DMS79 (cell line): ENCODE results near the gene RABL6.
"Not testable (repeated sequence)": the region's sequence is repeated elsewhere in the genome, so short reads cannot be mapped to it uniquely, and the experiment has no call there.

Experiments
- DNase-seq: peaks from one replicate; lab custom pipeline; 2025; lab: John Stamatoyannopoulos, UW

RABL6 gene

DNA sequence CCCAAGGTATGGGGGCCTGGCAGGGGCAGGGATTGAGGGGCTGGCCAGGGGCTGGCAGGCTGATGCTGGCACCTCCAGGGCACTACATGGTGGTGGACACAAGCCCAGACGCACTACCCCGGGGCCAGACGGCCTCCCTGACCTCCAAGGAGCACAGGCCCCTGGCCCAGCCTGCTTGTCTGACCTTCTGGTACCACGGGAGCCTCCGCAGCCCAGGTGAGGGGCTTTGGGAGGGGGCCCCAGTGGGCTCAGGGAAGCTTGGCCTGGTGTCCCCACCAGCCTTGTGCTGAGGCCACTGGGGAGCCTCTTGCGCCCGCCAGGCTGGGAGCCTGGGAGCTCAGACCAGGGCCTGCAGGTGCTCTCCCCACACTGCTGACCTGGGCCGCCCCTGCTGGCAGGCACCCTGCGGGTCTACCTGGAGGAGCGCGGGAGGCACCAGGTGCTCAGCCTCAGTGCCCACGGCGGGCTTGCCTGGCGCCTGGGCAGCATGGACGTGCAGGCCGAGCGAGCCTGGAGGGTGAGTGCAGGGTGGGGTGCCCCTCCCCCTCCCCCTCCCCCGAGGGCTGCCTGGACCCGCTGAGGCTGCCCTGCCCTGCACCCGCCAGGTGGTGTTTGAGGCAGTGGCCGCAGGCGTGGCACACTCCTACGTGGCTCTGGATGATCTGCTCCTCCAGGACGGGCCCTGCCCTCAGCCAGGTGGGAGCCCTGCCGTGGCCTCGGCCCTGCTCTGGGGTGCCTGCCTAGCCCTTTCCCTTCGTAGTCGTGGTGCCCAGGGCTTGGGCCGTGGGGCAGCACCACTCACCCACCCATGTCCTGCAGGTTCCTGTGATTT lies 50.0 kb downstream of the RABL6 start:
- no peak for DNase-seq

DNA sequence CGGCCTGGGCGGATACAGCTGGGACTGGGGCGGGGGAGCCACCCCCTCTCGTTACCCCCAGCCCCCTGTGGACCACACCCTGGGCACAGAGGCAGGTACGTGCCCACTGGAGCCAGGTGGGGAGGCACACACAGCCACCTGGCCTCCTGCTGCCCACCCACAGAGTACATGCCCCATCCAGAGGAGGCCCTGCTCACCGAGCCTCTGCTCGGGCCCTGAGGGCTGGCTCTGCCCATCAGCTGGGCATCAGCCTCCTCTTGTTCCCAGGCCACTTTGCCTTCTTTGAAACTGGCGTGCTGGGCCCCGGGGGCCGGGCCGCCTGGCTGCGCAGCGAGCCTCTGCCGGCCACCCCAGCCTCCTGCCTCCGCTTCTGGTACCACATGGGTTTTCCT lies 50.7 kb downstream of the RABL6 start:
- no peak for DNase-seq

DNA sequence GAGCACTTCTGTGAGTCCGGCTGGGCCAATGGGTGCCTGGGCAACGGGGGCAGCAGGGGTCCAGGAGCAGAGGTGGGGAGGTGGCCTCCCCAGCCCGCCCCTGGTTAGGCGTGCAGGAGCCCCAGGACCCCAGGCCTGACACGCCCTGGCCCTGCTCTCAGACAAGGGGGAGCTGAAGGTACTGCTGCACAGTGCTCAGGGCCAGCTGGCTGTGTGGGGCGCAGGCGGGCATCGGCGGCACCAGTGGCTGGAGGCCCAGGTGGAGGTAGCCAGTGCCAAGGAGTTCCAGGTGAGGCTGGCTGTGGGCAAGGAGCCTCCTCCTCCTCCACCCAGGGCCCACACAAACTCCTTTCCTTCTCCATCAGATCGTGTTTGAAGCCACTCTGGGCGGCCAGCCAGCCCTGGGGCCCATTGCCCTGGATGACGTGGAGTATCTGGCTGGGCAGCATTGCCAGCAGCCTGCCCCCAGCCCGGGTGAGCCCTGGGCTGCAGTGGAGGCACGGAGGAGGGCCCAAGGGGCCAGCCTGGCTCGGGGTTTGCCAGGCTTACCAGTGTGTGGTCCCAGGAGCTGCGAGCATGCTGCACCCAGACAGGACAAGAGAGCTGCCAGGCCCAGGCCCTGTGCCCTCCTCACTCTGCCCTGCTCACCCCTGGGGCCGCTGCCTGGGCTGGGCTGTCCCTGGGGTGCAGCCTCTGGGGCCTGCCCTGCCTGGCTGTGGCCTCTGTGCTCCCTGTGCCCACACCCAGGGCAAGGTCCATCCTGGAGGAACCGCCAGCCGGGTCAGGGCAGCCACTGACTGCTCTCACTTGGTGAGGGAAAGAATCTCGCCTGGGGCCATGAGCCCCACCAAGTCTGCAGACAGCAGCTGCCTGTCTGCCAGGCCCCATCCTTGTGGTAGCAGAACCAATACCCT lies 51.4 kb downstream of the RABL6 start:
- no peak for DNase-seq

DNA sequence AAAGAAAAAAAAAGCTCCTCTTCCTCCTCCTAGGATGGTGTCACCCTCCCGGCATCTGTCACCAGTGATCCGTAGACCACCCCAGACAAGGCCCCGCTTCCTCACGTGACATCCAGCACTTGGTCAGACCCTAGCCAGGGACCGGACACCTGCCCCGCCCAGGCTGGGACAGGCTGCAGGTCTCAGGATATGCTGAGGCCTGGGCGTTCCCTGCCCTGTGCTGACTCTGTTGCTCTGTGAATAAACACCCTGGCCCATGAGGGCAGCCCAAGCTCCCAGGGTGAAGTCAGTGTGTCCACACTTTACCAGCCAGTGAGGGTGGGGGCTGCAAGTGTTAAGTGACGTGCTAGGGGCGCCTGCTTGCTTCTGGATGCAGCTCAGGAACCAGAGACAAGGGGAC lies 52.8 kb downstream of the RABL6 start:
- no peak for DNase-seq

DNA sequence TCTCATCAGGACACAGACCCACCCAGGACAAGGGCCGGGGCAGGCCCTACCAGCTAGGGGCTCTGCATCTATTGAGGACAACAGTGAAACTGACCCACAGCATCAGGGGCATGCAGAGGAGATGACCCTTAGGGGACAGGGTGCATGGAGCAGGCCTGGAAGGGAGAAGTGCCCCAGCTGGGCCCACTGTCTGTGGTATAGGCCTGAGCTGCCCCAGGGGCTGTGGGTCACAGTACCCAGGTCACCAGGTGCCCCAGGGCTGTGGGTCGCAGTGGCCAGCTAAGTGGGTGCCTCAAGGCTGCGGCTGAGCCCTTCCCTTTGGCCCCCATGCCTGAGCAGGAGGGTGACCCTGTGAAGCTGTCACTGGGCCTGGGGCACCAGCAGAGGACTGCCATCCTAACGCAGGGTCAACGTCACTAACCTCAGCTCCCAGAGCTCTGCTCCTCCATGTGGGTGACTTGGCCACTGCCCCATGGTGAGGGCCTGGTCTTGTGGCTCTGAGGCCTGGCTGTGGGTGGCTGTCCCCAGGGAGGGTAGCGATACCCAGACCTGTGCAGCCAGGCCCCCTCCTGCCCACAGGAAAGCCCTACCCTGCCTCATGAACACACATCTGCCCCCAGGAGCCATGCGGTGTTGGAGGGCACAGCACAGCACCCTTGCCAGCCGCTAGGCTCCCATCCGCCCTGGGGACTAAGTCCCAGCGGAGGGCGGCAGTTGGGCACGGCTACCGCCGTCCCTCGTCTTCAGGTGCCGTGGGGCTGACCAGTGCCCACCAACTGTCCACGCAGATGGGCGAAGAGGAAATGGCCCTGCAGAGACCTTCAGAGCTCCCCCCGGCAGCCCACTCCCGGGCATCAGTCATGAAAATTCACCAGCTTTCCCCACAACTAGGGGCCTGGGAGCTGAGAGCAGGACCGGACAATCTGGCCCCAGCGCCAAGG lies 53.5 kb downstream of the RABL6 start:
- no peak for DNase-seq

DNA sequence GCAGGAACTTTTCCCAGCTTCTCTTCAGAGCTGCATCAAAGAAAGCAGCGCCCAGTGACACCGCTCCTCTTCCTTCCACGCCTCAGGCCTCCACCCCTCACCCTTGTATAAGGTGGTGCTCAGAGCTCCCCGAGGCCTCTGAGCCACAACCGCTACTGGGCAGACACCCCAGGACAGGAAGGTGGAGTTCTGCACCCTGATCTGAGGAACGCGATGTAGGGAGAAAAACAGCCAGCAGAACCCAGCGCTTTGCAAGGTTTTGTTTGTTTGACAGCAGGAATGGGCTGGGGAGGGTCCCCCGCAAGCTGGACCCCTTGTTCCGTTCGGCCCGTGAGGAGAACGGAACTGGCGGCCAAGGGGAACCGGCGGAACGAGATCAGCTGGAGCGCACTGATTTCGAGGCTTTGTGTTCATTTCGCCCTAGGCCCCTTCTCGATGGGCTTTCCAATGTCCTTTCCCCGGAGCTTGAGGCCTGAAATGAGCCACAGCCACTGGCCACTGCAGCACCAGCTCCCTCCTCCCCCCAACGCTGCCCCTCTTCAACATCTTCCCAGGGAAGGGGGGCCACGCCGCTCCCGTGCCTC lies 54.2 kb downstream of the RABL6 start:
- no peak for DNase-seq

DNA sequence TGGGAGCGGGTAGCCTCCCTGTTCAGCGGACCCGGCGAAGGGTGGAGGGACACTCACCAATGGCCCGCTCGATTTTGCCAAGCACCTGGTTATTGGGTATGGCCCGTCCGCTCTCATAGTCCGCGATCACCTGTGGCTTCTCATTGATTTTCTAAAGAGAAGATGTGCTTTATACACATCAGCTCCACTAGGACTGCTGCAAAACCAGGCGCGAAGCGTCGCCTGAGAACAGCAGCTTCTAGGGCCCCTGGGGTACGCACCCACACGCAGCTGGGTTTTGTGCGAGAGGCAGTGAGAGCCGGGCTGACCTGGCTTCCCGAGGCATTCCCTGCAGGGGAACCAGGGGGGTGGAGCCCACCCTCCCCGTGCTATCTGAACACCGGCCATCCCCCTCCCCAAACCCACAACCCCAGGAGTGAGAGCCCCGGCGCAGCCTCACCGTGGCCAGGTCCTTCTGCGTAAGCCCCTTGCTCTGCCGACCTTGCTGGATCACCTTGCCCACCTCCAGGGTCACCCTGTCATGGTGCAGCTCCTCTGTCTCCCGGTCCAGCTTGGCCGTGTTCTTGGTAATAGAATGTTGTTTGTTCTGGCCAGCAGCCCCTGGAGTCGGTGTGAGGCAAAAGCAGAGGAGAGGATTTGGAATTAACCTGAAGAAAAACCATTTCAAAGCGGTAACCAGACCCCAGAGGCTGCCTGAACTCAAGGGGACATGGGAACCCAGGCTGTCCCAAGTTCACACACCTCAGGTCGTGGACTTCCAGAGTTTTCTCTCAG lies 55.3 kb downstream of the RABL6 start:
- no peak for DNase-seq

DNA sequence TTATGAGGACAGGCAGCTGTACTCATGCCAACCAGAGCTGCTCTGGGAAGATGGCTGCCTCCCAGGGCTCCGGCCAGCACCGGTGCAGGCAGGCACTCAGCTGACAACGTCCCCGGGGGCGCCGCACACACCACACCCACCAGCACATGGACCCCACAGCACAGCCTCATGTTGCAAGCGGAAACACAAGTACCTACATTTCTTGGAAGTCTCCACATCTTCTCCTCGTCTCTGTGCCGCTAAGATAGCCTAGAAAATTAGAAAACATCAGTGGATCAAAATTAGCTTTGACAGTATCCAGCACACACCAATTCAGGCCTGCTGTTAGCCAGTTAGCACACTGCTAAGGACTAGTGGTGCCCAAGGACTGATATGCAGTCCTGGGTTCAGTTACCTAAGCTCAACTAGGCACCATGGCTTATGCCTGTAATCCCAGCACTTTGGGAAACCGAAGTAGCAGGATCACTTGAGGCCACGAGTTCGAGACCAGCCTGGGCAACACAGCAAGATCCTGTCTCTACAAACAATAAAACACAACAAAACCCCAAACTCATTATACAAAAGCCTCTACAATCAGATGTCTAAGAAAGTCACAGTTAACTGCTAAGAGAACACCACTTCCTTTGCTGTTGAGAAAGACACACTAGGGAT lies 56.0 kb downstream of the RABL6 start:
- DNase-seq, result no peak

DNA sequence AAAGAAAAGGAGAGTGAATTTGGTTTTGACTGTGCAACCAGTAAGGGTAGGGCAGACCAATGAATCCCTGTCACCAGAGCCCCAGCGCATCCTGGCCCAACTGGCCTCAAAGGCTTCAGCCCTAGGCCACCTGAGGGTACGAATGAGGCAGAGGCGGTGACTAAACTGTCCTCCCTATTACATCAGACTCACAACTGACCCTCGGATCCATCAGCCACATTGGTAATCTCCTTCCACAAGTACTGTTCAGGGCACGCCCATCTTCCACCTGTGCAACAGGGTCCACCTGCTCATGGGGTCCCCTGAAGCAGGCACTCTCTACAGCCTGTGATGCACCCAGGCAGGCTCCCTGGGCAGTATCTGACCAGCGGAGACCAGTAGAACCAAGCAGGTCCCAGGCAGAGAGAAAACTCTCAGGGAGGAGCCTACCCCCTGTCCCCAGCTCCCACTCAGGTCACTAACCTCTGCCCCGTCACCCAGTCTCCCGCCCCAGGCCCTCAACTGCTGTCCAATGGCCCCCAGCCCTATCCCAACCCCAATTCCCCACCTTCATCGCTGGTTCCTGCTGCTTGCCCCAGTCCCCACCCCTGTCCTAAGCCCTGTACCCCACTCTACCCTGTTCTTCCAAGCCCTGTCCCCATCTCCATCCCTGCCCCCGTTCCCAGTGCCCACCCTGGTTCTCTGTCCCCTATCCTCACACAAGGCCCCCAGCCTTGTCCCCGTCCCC lies 57.5 kb downstream of the RABL6 start:
- no peak for DNase-seq

DNA sequence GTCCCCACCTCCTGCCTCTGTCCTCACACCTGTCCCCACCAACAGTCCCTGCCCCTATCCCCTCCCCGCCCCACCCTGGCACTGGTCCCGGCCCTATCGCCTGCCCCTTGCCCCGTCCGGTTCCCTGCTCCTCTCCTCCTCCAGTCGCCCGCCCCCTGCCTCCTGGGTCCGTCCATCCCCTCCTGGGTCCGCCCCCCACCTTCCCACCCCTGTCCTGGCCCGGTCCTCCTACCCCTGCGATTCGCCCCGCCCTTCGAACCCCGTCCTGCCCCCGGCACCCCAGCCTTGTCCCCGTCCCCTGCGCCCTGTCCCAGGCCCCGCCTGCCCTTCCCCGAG lies 58.0 kb downstream of the RABL6 start:
- DNase-seq, result no peak

DNA sequence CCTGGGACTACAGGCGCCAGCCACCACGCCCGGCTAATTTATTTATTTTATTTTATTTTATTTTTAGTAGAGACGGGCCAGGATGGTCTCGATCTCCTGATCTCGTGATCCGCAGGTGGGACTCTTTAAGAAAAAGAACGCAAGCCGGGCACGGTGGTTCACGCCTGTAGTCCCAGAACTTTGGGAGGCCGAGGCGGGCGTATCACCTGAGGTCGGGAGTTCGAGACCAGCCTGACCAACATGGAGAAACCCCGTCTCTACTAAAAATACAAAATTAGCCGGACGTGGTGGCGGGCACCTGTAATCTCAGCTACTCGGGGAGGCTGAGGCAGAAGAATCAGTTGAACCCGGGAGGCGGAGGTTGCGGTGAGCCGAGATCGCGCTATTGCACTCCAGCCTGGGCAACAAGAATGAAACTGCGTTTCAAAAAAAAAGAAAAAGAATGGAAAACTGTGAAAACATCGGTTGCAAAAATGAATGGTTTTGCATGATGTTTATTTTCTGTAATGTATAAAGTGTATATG lies 59.2 kb downstream of the RABL6 start:
- DNase-seq, result not testable (repeated sequence)

DNA sequence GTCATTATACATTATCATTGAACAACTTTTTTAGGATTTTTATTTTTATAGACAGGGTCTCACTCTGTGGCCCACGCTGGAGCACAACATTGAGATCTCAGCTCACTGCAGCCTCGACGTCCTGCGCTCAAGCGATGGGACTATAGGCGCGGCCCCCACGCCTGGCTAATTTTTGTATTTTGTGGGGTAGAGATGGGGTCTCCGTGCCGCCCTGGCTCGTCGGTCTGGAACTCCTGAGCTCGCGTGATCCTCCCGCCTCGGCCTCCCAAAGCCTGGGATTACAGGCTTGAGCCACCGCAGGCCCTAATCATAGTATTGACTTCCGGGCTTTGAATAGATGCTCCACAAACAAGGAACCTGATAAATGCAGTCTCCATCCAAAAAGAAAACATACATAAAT lies 59.7 kb downstream of the RABL6 start:
- DNase-seq, result no peak

DNA sequence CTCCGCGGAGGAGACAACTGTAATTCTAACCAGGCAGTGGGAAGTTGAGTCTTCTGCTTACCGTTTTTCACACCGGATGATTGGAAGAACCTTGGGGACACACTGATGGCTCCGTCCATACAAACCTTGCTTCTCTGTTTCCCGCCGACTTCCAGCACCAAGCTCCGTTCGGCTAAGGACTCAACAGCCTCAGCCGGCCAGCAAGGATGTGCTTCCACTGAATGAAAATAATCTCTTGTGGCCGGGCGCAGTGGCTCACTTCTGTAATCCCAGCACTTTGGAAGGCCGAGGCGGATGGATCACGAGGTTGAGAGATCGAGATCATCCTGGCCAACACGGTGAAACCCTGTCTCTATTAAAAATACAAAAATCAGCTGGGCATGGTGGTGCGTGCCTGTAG lies 60.2 kb downstream of the RABL6 start:
- DNase-seq, result no peak

DNA sequence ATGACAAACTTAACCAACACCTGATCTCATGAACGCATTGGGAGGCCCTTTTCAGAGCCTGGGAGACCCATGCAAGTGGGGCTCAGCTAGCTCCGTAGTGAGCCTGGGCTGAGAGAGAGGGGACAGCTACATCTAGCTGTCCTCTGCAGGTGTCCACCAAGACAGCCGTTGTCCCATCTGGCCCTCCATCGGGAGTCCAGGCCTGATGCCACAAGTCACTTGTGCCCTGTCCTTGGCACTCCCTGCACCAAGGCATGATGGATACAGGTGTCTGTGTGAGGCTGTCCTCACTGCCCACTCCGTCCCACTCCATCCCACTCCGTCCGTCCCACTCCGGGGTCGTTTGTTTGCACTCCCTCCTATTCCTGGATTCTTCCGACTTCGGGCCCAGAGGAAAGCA lies 60.9 kb downstream of the RABL6 start:
- no peak for DNase-seq

DNA sequence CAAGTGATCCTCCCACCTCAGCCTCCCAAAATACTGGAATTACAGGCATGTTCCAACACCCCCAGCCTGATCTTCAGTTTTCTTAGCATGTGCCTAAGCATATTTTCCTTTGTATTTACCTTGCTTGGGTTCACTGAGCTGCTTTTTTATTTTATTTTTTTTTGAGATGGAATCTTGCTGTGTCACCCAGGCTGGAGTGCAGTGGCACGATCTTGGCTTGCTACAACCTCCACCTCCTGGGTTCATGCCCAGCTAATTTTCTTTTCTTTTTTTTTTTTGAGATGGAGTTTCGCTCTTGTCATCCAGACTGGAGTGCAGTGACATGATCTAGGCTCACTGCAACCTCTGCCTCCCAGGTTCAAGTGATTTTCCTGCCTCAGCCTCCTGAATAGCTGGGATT lies 61.9 kb downstream of the RABL6 start:
- DNase-seq, result not testable (repeated sequence)

DNA sequence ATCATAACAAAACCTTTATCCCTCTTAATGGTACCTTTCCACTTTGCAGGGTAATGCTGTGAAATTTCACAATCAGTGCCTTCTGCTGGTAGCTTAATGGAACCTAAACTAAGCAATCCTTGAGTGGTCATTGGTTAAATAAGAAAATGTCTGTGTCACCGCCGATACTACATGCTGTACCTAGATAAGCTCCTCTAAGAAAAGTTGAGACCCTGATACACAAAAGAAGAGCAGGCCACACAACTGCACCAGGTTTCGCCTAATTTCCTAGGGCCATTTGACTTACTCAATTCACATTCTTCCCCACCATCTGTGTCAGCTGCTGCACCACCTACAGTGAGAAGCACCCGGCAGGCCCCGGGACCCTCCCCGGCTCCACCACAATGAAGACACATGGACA lies 67.4 kb downstream of the RABL6 start:
- no peak for DNase-seq

DNA sequence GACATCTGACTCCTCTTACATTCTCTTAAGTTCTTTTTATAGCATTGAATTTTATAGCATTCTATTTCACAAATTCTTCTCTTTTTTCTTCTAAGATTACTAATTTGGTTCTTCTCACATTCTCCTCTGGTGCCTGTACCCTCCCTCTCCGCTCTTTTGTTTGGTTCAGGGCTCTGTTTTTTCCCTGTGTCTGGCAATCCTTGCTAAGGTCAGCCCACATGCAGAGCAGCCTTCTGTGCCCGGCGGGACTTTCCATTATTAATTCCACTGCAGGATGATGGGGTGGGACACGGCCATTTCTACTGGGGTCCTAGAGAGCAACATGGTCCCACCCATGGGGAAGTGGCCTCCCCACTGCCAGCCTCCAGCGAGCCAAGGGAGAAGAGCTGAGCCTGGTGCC lies 68.7 kb downstream of the RABL6 start:
- DNase-seq, result no peak

DNA sequence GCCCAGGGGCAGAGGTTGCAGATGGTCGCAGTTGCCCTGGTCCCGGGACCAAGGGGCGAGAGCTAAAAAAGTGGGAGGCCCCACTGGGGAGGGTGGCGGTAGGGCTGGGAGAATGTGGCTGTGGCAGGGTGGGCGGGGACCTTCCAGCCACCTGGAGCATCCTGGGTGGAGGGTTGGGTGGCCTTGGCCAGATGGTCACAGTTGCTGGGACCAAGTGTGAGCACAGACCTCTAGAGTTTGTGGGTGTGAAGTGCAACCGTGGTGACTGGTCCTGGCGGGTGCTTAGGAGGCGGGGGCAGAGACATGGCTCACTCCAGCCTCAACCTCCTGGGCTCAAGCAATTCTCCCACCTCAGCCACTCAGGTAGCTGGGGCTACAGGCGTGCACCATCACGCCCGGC lies 72.9 kb downstream of the RABL6 start:
- DNase-seq, result no peak

DNA sequence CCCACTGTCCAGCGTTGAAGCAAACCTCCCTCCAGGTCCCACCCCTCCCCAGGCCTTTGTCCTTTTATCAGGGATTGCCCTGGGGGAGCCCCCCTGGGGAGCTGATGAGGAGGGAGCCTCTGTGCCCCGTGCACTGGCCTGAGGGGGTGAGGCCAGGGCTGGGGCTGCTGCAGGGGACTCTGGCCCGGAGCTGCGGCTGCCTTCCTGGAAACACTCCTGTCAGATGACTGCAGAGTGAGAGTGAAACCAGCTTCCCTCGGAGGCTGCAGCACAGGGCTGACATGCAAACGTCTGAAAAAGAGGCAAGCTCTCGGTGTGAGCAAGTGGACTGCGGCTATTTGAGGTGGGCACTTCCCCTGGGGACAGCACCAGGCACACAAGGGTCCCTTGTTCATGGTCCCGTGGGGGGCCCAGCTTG lies 74.0 kb downstream of the RABL6 start:
- DNase-seq, result no peak
